Measurements from ENCODE around the gene TMEM127. TPM values are rescaled to one million over a fixed set of nuclear protein-coding genes. Genes with fewer than 3 reads are reported as not detected.
"Not testable (repeated sequence)": the region's sequence is repeated elsewhere in the genome, so short reads cannot be mapped to it uniquely, and the experiment has no call there.

The TMEM127 gene
- total and polyA plus RNA-seq, 9 donors = 26.9 to 55.1 (median 46.3) TPM

DNA sequence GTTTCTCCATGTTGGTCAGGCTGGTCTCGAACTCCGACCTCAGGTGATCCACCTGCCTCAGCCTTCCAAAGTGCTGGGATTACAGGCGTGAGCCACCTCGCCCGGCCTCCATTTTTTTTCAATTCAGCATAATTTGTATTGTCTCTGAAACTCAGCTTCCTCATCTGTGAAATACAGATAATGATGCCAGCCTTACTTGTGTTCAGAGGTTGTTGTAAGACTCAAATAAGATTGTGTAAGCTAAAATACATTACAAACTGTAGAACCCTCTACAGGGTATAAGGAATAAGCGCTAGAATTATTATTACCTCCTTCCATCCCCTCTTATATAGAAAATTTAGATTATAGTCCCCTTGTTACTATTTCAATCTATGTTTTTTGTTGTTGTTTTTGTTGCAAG is 32.4 kb downstream of the TMEM127 start:
- Histone ChIP-seq H3K27me3 (no peaks in the 10 kb centered on the region), H3K4me3 (no peak overlapping the region), H3K27ac (no peak overlapping the region), H3K9me3 (no peaks in the 10 kb centered on the region), H3K36me3 (no peaks in the 10 kb centered on the region), H3K4me1 (ENCODE audit: insufficient read depth) (no peaks in the 10 kb centered on the region)
- TF ChIP-seq POLR2A (IDR thresholded peaks at IDR 0.05) (no peak), EP300 (IDR thresholded peaks at IDR 0.05) (no peak)
- TF ChIP-seq, protein P1, sequence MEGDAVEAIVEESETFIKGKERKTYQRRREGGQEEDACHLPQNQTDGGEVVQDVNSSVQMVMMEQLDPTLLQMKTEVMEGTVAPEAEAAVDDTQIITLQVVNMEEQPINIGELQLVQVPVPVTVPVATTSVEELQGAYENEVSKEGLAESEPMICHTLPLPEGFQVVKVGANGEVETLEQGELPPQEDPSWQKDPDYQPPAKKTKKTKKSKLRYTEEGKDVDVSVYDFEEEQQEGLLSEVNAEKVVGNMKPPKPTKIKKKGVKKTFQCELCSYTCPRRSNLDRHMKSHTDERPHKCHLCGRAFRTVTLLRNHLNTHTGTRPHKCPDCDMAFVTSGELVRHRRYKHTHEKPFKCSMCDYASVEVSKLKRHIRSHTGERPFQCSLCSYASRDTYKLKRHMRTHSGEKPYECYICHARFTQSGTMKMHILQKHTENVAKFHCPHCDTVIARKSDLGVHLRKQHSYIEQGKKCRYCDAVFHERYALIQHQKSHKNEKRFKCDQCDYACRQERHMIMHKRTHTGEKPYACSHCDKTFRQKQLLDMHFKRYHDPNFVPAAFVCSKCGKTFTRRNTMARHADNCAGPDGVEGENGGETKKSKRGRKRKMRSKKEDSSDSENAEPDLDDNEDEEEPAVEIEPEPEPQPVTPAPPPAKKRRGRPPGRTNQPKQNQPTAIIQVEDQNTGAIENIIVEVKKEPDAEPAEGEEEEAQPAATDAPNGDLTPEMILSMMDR (IDR thresholded peaks at IDR 0.05) = no peak
- 91 to 97% (median 95%) methylated on average over 6 of the region's 6 CpGs for WGBS, 3 donors
- intact Hi-C loops (cut with DNase I) = no loop called here
- DNase-seq = no peak

DNA sequence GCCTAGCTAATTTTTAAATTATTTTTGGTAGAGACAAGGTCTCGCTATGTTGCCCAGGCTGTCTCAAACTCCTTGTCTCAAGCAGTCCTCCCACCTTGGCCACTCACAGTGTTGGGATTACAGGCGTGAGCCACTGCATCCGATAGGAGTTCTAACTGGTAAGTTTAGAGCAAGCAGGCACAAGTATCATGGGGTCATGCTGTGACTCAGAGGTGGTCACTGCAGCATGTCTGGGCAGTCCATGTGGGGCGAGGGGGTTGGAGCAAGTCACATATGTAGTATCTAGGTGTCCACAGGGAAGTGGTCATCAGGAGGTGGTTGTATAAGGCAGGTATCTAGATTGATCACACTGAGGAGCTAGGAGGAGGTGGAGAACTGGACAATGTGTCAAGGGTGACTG is 34.5 kb downstream of the TMEM127 start:
- intact Hi-C loops (cut with DNase I) = no loop called here
- no peaks in the 10 kb centered on the region for H3K4me1 ChIP-seq (ENCODE audit: insufficient read depth)
- DNase-seq = no peak
- no peak overlapping the region for H3K4me3 ChIP-seq
- TF ChIP-seq POLR2A (IDR thresholded peaks at IDR 0.05) (no peak), EP300 (IDR thresholded peaks at IDR 0.05) (no peak)
- TF ChIP-seq, protein P1 (IDR thresholded peaks at IDR 0.05) = no peak
- 95 to 99% (median 97%) methylated on average over 4 of the region's 4 CpGs for WGBS, 3 donors
- H3K27me3 ChIP-seq = no peaks in the 10 kb centered on the region
- no peak overlapping the region for H3K27ac ChIP-seq
- H3K9me3 ChIP-seq = no peaks in the 10 kb centered on the region
- no peaks in the 10 kb centered on the region for H3K36me3 ChIP-seq

DNA sequence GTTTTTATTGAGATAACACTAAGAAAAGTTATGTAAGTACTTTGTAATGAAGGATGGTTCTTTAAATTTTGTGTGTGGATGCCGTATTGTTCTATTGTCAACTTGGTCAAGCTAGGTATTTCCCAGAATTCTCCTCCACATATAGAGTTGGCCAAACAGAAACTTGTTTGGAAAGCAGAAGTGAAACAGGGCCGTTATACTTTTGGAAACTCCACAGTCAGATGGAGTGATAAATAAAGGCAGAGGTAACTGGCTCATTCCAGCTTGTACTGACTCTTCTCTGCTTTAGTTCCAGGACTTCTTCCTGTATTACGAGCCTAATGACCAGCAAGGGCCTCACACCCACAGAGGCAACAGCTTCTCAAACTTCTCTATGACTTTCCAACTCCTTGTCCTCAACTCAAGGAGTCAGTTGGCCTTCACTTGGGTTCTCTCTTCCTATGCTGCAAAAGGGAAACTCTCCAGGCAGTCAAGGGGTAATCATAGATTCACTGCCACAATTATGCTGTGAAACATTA is 40.7 kb downstream of the TMEM127 start:
- Histone ChIP-seq H3K27ac (no peak overlapping the region), H3K36me3 (no peaks in the 10 kb centered on the region), H3K27me3 (no peaks in the 10 kb centered on the region), H3K4me3 (no peak overlapping the region), H3K4me1 (ENCODE audit: insufficient read depth) (no peaks in the 10 kb centered on the region), H3K9me3 (no peaks in the 10 kb centered on the region)
- intact Hi-C loops (cut with DNase I) = no loop called here
- no peak for DNase-seq
- TF ChIP-seq EP300 (IDR thresholded peaks at IDR 0.05) (no peak), POLR2A (IDR thresholded peaks at IDR 0.05) (no peak)
- TF ChIP-seq, protein P1 (IDR thresholded peaks at IDR 0.05) = no peak
- 70 to 78% (median 71%) methylated on average over 3 of the region's 3 CpGs for WGBS, 3 donors

DNA sequence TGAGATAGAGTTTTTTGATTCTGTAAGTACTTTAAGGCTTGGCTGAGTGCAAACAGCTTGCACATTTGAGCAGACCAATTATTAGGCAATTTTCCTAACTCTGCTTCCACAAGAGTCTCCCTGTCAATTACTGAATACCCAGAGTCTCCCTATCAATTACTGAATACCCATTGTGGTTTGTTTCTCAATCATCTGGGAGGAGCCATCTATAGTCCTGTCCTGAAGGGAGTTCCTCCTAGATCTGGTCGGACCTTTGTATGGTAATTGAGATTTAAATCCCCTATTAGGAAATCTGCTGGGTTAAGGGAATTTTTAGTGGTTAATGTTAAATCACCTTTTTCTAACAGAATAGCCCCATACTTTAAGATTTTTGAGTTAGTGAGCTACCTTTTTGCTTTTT is 44.7 kb downstream of the TMEM127 start:
- H3K36me3 ChIP-seq; H3K9me3 ChIP-seq; H3K27ac ChIP-seq; H3K4me3 ChIP-seq; H3K4me1 ChIP-seq (ENCODE audit: insufficient read depth); H3K27me3 ChIP-seq; DNase-seq; intact Hi-C loops (cut with DNase I): not testable (repeated sequence)
- 92 to 100% (median 93%) methylated on average over 1 of the region's 1 CpG for WGBS, 3 donors

DNA sequence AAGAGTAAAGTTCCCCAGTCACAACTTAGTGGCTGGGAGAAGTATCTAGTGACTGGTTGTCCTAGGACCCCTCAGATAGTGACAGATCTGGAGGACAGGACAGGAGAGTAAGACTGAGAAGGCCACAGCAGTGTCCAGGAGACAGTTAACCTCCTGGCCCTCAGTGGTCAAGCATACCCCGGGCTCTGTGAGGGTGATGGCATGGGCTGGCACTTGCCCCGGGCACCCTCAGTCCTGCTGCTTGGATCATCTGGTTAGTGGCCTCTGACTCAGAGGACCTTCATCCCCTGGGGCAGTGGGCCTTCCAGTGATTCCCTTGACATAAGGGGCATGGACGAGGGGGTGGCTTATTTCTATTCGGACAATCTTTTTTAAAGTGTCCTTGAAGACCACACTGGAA is 45.8 kb downstream of the TMEM127 start:
- 63 to 74% (median 63%) methylated on average over 4 of the region's 4 CpGs for WGBS, 3 donors
- H3K36me3 ChIP-seq; H3K4me3 ChIP-seq; H3K27me3 ChIP-seq; intact Hi-C loops (cut with DNase I); H3K27ac ChIP-seq; H3K9me3 ChIP-seq; H3K4me1 ChIP-seq (ENCODE audit: insufficient read depth); DNase-seq: not testable (repeated sequence)

All from ovary (tissue), 9 donors.